IPS-18c (cell line): ENCODE results near the gene MAD1L1.

Source experiments
- H3K4me3 ChIP-seq: 2 replicates; pipeline ENCODE4 v1.7.0; 2013; ENCODE audit warnings: low read depth, mild to moderate bottlenecking, low read length, moderate library complexity; ENCODE audit not compliant: insufficient read depth
- H3K9me3 ChIP-seq: one replicate; pipeline ENCODE4 v1.6.1; 2013; ENCODE audit warnings: mild to moderate bottlenecking, low read length, moderate library complexity; ENCODE audit not compliant: control insufficient read depth, insufficient read depth

MAD1L1 gene

DNA sequence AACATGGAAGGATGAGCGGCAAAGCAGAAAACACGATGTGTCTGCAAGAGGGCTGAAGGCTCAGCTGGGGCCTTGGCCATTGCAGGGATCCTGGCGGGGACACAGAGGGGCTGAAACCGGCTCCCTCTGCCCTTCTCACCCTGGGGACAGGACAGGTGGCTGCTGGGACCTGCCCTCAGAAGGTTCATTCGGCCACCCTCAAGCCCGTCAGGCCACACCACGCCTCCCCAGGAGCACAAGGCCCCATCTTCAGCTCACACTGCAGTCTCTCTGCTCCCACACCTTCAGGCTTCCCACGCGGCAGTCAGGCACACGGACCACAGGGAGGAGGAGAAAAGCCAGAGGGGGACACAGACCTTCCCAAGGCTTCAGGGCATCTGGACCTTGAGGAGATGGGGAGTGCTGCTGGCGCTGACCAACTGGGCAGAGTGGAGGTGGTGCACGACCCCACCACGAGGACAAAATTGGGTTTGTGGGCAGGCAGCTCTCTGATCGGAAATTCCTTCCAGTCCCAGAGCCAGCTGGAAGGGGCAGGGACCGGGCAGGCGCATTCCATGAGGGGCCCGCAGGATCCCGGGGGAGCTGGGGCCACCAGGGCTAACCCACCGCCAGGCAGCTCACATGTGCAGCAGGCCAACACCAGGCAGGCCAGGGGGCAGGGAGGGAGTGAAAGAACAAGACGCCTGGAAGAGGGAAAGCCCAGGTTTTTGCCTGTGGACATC is 104.0 kb downstream of the MAD1L1 start:
- Histone ChIP-seq H3K9me3 (no peaks in the 10 kb centered on the region), H3K4me3 (no peak overlapping the region)

DNA sequence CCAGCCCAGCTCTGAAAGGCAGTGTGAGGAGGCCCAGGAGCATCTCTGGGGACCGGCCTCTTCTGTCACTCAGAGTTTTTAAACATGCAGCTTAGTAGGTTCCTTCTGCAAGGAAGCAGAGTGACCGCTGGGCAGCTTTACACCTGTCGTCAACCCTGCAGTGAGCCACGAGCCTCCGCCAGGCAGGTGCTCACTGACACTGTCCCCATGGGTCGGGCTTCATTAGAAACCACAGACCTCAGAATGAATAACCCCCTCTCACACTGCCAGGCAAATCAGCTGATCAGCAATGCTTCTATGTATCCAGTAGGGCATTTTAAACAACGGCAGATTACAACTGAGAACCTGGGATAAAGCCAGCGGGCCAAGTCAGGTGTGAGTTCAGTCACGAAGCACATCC is 106.1 kb downstream of the MAD1L1 start:
- Histone ChIP-seq H3K4me3 (no peak overlapping the region), H3K9me3 (no peaks in the 10 kb centered on the region)

DNA sequence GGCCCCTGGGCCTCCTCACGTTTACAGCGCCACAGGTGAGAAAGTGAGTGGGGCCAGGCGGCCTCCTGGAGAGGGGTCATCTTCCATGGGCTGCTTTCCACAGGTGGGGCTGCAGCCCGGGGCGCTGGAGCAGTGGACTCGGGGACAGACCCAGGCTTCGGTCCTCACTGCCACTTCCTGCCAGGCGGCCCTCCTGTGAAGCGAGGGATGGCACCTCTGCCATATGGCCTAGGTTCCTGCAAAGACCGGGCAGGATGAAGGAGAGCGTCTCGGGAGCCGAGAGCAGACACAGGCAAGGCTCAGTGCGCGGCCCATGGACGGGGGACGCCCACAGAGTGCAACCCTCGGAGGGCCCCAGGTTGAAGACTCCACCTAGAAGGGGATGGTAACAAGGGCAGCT is 106.8 kb downstream of the MAD1L1 start:
- no peaks in the 10 kb centered on the region for H3K9me3 ChIP-seq

DNA sequence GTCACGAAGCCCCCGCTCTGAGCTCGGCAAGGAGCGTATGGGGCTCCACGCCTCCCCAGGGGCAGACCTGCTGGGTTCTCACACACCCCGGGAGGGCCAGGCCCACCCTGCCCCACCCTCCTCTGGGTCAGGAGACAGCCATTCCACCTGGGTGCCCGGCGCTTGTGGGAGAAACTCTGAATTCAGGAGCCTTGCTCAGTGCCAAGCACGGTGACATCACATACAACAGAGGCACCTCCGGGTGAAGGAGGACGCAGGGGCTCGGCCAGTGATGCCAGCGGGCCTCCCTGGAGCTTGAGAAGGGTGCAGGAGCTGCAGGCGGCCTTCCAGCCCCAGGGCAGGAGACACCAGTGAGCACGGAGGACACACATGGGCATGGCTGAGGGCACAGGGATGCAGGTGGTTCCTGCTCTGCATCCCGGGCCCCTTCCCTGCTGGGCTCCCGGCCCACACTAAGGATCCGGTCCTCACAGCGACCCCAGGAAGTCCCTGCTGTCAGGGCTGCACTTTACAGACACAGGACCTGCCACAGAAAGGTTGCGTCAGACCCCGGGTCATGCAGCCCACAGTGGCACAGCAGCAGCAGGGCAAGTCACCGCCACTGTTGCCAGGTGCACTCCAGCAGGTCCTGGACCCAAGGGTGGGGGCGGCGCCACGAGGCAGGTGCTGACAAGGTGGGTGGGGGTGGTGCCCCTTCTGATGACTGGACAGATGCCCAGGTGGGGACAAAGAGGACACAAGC is 108.0 kb downstream of the MAD1L1 start:
- H3K9me3 ChIP-seq = no peaks in the 10 kb centered on the region
- H3K4me3 ChIP-seq = no peak overlapping the region

More for the DNA sequence above, 106.8 kb downstream of the MAD1L1 start:
- no peak overlapping the region for H3K4me3 ChIP-seq

DNA sequence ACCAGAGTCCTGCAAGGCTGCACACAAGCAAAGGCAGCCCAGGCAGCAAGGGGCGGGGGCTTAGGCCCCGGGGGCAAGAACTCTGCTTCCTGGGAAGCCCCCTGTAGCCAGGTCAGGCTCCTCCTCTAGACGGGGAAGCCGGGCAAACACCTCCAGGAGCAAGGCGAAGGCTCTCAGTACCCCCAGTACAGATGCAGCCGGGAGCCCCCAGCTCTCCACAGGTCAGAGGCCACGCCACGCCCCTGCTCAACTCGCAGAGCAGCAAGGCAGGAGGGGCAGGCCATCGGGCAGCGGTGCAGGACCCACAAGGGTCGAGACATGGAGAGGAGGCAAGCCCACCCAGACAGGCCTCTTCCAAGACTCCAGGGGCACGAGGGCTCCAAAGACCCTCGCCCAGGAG is 108.8 kb downstream of the MAD1L1 start:
- Histone ChIP-seq H3K9me3 (no peaks in the 10 kb centered on the region), H3K4me3 (no peak overlapping the region)

DNA sequence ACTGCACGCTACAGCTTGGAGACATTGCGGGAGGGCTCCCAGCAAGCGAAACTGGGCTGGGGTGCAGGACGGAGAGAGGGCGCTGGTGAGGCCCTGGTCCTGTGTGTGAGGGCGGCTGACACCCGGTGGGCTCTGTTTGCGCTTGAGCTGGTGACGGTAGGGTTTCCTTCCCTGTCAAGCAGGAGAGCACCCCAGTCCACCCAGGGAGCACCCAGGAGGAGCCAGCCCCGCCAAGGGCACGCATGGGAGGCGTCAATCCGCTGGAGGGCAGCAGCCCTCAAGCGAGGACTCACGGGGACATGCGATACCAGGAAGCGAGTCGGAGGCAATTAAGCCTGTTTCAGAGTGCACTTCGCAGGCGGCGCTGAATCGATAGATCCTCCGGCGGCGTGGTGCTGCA is 109.4 kb downstream of the MAD1L1 start:
- Histone ChIP-seq H3K4me3 (no peak overlapping the region), H3K9me3 (no peaks in the 10 kb centered on the region)

DNA sequence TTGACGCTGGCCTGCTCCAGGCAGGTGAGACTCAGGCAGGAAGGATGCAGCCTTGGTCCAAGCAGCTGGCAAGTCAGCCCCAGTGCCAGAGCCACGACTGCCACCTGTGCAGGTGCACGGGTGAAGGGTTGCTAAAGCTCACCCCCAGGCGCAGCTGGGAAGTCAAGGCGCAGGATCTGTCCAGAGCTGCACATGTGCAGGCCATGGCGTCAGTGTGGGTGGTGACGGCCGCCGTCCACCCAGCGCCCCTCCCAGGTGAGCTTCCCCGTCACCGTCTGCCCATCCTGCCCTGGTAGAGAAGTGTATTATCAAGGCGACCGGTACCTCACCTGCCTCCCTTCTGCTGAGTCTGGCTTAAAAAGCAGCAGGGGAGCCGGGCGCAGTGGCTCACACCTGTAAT is 110.1 kb downstream of the MAD1L1 start:
- no peak overlapping the region for H3K4me3 ChIP-seq
- H3K9me3 ChIP-seq = no peaks in the 10 kb centered on the region

DNA sequence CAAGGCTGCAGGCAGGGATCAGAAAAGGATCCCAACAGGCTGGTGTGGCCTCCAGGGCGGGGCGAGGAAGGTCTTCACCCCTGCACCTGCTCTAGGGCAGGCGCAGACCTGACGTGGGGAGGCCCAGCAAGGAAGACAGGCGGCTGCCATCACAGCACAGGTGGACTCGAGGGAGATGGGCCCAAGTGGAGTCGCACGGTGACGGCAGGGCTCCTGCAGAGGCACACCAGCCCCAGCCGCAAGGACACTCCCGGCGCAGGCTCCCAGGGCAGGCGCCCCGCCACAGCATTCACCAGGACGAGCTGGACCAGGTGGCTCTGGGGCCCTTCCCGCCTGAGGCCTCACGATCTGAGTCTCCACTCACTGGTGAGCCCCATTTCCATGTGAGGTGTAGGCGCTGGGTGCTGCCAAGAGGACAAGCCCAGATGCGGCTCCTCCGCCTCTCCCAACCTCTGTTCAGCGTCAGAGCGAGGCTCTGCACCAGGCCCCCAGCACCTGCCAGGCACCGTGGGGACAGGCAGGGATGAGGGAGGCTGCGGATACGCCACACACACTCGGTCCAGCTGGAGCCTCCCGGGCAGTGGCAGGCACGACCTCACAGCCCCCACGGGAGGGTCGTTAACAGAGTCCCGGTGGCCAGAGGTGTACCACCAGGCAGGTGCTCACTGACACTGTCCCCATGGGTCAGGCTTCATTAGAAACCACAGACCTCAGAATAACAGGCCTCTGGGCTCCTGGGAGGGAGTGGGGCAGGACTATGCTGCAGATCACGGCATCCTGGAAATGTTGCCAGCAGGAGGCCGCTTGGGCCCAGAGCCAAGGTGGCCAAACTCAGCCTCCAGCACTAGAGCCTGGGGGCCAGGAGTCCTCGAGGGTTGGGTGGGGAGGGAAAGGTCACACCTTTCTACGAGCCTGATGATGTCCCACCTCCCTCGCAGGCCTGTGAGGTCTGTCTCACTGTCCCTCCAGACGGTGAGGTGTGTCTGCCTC is 111.6 kb downstream of the MAD1L1 start:
- no peaks in the 10 kb centered on the region for H3K9me3 ChIP-seq
- H3K4me3 ChIP-seq = no peak overlapping the region

DNA sequence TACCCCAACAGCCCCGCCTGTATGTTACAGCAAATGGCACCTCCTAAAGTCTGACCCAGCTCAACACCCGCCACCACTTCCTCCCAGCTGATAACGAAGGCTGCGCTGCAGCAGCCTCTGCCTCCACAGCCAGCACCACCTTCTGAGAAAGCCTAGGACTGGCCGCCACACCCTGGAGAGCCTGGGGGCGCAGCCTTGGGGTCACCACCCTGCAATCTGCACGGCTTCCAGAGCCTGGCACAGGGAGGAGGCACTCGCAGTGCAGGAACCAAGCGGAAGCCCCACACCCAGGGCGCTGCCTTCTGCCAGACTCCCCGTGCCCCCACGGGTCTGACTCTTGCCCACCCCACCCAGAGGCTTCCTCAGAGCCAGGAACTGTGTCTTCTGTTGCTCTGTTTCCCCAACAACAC is 112.5 kb downstream of the MAD1L1 start:
- no peak overlapping the region for H3K4me3 ChIP-seq
- no peaks in the 10 kb centered on the region for H3K9me3 ChIP-seq

DNA sequence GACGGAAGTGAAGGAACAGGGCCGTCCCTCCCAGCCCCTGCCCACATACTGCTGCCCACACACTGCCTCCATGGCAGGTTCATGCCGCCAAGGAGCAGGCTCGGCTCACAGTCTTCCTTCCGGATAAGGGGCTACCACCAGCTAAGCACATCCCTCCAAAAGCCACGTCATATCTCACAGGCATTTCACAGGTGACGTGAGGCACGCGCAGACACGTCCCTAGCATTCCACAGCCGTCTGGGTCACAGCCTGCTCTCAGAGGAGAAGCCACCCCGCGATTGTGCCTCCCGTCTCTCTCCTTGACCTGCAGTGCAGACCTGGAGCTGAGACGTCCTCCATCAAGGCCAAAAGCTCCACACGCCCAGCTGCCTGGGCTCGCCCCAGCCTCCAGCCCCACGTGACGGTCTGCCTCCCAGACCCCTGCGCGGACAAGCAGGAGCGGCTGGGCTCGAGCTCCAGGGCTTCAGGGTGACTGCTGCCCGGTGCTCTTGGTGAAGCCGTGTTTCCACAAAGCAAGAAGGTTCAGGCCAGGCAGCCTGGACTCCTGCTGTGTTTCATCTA is 114.0 kb downstream of the MAD1L1 start:
- Histone ChIP-seq H3K9me3 (no peaks in the 10 kb centered on the region), H3K4me3 (no peak overlapping the region)

DNA sequence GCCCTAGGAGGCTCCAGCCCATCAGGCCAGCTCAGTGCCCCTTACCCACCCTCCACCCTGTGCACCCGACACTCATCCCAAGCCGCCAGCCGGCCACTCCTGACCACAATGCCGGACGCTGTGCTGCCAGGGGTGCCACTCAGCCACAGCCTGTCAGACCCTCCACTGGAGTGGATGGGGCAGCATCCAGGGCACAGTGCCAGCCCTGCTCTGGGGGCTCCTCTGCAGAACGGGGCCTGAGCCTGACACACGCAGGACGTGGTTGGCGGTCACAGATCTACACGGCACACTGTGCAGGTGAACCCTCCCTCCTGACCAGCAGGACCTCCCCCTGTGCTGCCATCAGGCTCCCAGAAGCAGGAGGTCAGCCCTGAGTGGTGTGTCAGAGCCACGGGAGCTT is 114.7 kb downstream of the MAD1L1 start:
- Histone ChIP-seq H3K9me3 (no peaks in the 10 kb centered on the region), H3K4me3 (no peak overlapping the region)

DNA sequence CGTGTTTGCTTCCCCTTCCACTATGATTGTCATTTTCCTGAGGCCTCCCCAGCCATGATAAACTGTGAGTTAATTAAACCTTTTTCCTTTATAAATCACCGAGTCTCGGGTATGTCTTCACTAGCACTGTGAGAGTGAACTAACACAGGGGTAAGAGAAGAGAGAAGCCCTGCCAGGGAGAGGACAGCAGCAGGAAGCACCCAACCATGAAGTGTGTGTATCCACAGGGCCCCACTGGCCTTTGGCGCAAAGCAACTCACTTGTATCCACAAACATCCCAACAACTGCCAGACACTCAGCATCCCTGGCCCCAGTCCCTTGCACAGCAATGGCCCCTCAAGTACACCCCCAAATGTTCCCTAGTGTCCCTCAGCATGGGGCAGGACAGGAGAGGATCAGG is 115.1 kb downstream of the MAD1L1 start:
- H3K9me3 ChIP-seq = no peaks in the 10 kb centered on the region
- no peak overlapping the region for H3K4me3 ChIP-seq

DNA sequence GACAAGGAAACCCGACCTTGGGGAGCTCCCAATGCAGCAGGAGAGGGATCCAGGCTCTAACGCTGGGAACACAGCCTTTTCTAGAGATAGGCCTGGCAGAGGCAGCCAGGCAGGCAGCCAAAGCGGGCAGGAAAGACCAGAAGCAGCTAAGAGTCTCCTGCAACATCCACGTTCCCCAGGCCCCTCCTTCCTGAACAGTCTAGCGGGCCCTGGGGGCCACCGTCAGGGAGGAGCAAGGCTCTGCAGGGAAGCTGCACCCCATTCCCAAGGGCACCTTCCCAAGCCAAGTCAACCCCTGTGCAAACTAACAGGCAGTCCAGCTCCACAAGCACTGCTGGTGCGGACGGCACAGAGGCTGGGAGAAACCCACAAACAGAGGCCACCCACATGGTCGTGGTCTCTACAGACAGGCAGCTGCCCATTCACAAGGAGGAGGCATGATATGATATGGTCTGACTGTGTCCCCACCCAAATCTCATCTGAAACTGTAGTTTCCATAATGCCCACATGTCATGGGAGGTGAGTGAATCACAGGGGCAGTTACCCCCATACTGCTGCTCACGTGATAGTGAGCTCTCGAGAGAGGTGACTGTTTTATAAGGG is 115.7 kb downstream of the MAD1L1 start:
- no peak overlapping the region for H3K4me3 ChIP-seq
- H3K9me3 ChIP-seq = no peaks in the 10 kb centered on the region

DNA sequence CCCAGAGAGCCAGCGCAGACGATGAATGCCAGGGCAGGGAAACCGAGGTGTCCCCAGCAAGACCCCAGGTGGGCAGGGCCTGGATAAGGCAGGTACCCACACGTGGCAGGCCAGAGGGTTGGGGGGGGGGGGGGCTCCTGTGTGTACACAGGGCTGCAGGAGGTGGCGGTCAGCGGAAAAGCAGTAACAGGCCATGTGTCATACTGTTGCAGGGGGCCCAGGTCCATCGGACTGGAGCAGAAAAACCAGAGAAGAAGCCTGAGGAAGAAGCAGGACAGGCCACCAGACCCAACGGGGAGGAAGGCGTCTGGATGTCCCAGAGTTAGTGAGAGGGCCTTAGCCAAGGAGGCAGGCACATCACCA is 116.3 kb downstream of the MAD1L1 start:
- Histone ChIP-seq H3K9me3 (no peaks in the 10 kb centered on the region), H3K4me3 (no peak overlapping the region)

DNA sequence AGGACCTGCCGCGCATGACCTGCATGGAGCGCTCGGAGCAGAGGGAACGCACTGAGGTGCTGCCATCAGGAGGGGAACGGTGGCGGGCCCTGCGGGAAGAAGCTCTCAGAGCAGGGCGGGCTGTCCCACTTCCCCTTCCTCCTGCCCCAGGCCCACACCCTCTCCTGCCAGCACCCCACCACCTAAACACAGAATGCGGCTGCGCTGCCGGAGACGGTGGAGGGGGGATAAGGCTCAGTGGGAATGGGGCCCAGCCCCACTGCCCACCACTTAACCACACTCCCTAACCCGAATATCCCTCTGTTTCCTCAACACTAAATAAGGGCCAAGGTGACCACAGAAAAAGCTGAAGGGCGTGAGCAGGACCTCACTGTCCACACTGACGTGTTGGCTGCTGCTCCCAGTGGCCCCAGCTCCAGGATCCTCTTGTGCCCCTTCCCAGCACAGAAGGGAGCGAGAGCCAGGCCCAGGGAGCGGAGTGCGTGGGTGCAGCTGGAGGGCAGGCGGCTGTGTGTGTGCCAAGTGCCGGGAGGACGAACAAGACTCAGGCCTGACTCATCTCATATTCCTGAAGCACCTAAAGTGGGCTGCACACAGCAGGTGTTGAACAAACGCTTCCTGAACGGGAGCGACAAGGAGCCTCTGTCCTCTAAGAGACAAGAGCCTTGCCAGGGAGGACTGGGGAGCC is 116.8 kb downstream of the MAD1L1 start:
- H3K9me3 ChIP-seq = no peaks in the 10 kb centered on the region
- no peak overlapping the region for H3K4me3 ChIP-seq

DNA sequence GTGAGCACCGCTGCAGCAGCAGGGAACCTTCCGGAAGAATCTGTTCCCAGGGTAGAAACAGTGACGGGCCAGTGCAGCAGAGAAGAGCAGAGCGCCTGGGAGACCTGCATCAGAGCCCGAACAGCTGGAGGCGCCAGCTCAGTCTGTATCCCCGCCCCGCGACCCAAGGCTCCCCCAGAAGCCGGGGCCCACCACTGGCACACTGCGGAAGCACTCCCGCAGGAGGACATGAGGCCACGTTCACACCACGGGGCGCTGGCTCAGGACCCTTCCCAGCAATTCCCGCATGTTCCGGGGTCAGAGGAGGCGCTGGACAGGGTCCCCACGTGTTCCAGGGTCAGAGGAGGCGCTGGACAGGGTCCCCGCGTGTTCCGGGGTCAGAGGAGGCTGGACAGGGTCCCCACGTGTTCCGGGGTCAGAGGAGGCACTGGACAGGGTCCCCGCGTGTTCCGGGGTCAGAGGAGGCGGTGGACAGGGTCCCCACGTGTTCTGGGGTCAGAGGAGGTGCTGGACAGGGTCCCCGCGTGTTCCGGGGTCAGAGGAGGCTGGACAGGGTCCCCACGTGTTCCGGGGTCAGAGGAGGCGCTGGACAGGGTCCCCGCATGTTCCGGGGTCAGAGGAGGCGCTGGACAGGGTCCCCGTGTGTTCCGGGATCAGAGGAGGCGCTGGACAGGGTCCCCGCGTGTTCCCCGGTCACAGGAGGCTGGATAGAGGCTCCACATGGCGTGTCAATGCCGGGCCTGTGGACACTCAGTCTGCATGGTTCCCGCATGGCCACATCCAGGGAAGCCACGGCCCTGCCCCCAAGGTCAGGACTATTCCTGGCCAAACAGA is 117.6 kb downstream of the MAD1L1 start:
- Histone ChIP-seq H3K4me3 (no peak overlapping the region), H3K9me3 (no peaks in the 10 kb centered on the region)
